GM19238 (cell line): Measurements from ENCODE around the gene STAC2.
"Not testable (repeated sequence)": the region's sequence is repeated elsewhere in the genome, so short reads cannot be mapped to it uniquely, and the experiment has no call there.

Experiments
- DNase-seq: peaks from one replicate; pipeline ENCODE4 v3.0.0; 2011; ENCODE audit warnings: low spot score; ENCODE audit not compliant: insufficient read length

STAC2 gene

GRCh38 chr17:39225308-39225958 lies at the start of gene STAC2:
TSS of gene STAC2 (minus strand) at chr17:39225945. CDS start at chr17:39225502, 443 bp downstream.
- no peak for DNase-seq

GRCh38 chr17:39271546-39271945 lies 45.8 kb upstream of the STAC2 start:
- DNase-seq = no peak

GRCh38 chr17:39270923-39271322 lies 45.2 kb upstream of the STAC2 start:
- no peak for DNase-seq

GRCh38 chr17:39264119-39264518 lies 38.4 kb upstream of the STAC2 start:
- no peak for DNase-seq

GRCh38 chr17:39261286-39261685 lies 35.5 kb upstream of the STAC2 start:
- DNase-seq = no peak

GRCh38 chr17:39252788-39253460 lies 27.2 kb upstream of the STAC2 start:
- no peak for DNase-seq

GRCh38 chr17:39251997-39252396 lies 26.3 kb upstream of the STAC2 start:
- DNase-seq = no peak

GRCh38 chr17:39250076-39250475 lies 24.3 kb upstream of the STAC2 start:
- not testable (repeated sequence) for DNase-seq

GRCh38 chr17:39246274-39246673 lies 20.5 kb upstream of the STAC2 start:
- no peak for DNase-seq

- peak; percentile 72 for DNase-seq
Measured at GRCh38 chr17:39244600-39245570, 19.1 kb upstream of the STAC2 start.

GRCh38 chr17:39244016-39244599 lies 18.4 kb upstream of the STAC2 start:
- no peak for DNase-seq

- DNase-seq = no peak
Measured at GRCh38 chr17:39243155-39243554, 17.4 kb upstream of the STAC2 start.

- DNase-seq = no peak
Measured at GRCh38 chr17:39240631-39241030, 14.9 kb upstream of the STAC2 start.

GRCh38 chr17:39239640-39240314 lies 14.0 kb upstream of the STAC2 start:
- peak; percentile 58 for DNase-seq

GRCh38 chr17:39238311-39238972 lies 12.7 kb upstream of the STAC2 start:
- no peak for DNase-seq

- DNase-seq = no peak
Measured at GRCh38 chr17:39237586-39237985, 11.8 kb upstream of the STAC2 start.

GRCh38 chr17:39236981-39237441 lies 11.3 kb upstream of the STAC2 start:
- no peak for DNase-seq

GRCh38 chr17:39236450-39236927 lies 10.7 kb upstream of the STAC2 start:
- no peak for DNase-seq

- peak; percentile 56 for DNase-seq
Measured at GRCh38 chr17:39235555-39236449, 10.1 kb upstream of the STAC2 start.
